ENCODE measurements around the gene KCNK18.

KCNK18 gene

GRCh38 chr10:117239721-117240620, 42.7 kb downstream of the KCNK18 start:
- in situ Hi-C loops (cut with MboI; ENCODE audit: low sequenced_read_pairs, unreplicated experiment): no loop called here
- DNase-seq (ENCODE audit: low spot score): no peak
- no peak for TF ChIP-seq CTCF (IDR thresholded peaks at IDR 0.05; ENCODE audit: borderline replicate concordance, control extremely low read depth, extremely low read depth, insufficient read depth, missing control alignments)

GRCh38 chr10:117240621-117241529, 43.6 kb downstream of the KCNK18 start, which contains the start of gene SLC18A2:
TSS of gene SLC18A2 (plus strand) at chr10:117241114. CDS start at chr10:117241694, 580 bp downstream.
- no peak for TF ChIP-seq CTCF (IDR thresholded peaks at IDR 0.05; ENCODE audit: borderline replicate concordance, control extremely low read depth, extremely low read depth, insufficient read depth, missing control alignments)
- DNase-seq (ENCODE audit: low spot score): no peak
- in situ Hi-C loops (cut with MboI; ENCODE audit: low sequenced_read_pairs, unreplicated experiment): no loop called here

GRCh38 chr10:117241541-117242462, 44.5 kb downstream of the KCNK18 start:
- no peak for DNase-seq (ENCODE audit: low spot score)
- in situ Hi-C loops (cut with MboI; ENCODE audit: low sequenced_read_pairs, unreplicated experiment): no loop called here
- no peak for TF ChIP-seq CTCF (IDR thresholded peaks at IDR 0.05; ENCODE audit: borderline replicate concordance, control extremely low read depth, extremely low read depth, insufficient read depth, missing control alignments)

- DNase-seq (ENCODE audit: low spot score): no peak
- in situ Hi-C loops (cut with MboI; ENCODE audit: low sequenced_read_pairs, unreplicated experiment): no loop called here
- TF ChIP-seq CTCF (IDR thresholded peaks at IDR 0.05; ENCODE audit: borderline replicate concordance, control extremely low read depth, extremely low read depth, insufficient read depth, missing control alignments): no peak
Observed at GRCh38 chr10:117242463-117242832, 45.2 kb downstream of the KCNK18 start.

GRCh38 chr10:117246997-117247671, 49.8 kb downstream of the KCNK18 start:
- no peak for DNase-seq (ENCODE audit: low spot score)
- in situ Hi-C loops (cut with MboI; ENCODE audit: low sequenced_read_pairs, unreplicated experiment): no loop called here
- TF ChIP-seq CTCF (IDR thresholded peaks at IDR 0.05; ENCODE audit: borderline replicate concordance, control extremely low read depth, extremely low read depth, insufficient read depth, missing control alignments): no peak

Measured in GM13976 (cell line).